Effector CD4-positive, alpha-beta T cell (primary cell): ENCODE measurements around the gene POT1.

ENCODE experiments used
- DNase-seq: peaks from one replicate; pipeline ENCODE4 v3.0.0-alpha.2; 2020

POT1 gene

DNA sequence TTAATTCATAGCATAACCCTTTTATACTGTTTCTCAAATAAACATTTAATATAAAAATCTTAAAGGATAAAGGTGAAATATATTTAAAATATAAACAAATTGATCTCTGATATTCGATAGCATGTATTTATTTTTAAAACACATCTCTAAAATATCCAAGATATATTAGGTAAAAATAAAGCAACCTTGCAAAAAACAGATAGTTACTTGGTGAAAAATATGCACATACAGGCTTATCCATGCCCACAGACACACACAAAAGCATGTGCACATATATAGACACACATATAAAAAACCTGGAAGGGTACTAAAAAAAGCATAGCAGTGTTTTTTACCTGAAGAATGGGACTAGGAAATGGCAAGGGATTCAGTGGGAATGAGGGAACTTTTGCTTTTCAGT is 19.8 kb downstream of the POT1 start:
- no peak for DNase-seq

DNA sequence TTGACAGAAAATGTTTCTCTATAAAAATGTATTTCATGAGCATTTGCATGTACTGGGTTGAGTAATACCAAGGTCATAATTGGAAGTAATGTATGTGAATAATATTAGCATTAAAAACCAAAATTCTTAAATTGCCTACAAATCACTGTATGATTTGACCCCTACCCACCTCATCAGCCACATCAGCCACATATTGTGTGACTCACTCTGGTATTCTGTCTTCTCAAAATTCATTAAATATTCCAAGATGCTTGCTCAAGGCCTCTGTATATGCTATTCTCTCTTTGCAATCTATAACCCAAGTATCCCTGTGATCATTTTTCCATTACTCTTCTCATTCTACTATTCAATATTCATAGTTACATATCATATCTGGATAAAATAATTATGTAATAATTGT is 21.4 kb downstream of the POT1 start:
- DNase-seq, result no peak

DNA sequence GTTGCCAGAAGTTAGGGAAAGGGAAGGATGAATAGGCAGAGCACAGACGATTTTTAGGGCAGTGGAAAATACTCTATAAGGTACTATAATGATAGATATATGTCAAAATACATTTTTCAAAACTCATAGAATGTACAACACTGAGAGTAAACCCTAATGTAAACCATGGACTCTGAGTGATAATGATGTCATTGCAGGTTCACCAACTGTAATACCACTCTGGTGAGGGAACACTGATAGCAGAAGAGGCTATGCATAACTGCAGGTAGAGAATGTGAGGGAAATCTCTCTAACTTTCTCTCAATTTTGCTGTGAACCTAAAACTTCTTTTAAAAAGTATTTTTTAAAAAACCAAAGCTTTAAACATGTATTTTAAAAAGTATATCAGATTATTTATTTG is 22.1 kb downstream of the POT1 start:
- DNase-seq, result no peak

DNA sequence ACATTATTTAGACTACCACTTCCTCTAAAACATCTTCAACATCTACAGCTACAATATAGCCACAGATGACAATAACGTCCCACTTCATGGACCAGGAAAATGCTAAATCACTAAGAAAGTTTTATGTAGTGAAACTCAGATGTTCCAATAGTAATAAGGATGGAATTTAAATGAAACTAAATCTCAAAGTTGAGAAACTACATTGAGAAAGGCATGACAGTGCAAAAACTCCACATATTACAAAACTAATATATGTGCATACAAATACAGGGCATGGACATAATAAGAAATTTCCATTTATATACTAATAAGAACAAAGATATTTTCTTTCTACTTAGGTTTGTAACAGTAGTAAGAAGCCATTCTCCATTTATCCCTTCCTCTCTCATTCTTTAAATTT is 31.1 kb downstream of the POT1 start:
- DNase-seq, result no peak

DNA sequence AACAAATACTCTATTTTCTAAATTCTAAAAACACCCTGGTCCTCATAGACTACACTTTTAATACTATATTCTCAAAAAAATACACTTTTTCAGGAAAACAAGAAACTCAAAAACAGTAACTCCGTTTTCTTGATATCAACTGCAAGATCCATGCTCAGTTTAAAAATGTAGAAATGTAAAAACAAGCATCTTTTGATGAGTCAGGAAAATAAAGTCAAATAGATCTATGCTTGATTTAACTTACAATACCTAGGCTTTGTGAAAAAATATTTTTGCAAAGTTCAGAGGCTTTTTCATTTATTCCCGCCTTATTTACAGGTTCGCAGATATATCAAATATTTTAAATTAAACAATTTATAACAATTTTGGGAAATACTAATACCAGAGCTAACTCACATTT is 33.6 kb downstream of the POT1 start:
- no peak for DNase-seq

DNA sequence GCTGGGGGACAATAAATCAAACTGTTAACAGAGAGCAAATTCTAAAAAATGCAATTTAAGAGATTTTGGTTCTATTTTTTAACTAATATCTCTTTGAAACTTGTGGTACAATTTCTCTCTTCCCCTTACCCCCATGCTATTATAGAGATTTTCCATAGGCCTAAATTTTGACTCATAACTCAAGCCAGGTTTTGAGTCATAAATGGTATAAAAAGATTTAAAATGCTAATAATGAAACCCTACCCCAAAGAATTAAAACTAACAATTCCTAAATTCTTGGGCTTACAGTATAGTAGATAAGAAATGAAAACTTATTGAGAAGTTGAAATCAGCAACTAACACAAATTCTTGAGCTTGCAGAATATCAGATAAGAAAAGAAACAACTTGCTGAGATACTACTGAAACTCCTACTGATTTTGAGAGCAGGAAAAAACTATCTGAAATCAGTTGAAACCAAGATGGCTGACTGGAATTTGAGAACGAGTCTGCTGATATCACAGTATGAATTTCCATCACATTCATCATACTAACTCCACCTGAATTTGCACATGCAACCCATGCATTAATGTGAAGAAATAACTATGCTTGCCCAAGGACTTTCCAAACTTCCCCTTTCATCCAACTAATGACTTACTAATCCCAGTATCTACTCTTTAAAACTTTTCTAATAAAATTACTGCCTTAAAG is 36.3 kb downstream of the POT1 start:
- DNase-seq, result no peak

DNA sequence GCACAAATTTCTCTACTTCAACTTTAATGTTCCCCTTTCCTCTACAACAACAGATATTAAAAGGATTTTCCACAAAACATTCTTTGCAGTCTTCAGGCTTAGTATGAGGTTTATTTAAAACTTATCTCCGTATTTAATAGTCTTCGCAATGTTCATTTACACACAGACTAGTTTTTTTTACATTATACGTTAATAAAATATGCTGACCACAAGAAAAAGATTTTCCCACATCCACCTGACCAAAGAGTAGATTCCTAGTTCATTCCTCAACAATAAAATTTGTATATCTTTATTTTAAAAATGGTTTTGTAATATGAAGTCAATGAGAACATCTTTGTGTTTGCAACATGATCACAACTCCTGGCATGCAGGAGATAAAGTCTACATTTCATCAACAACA is 42.4 kb downstream of the POT1 start:
- no peak for DNase-seq

DNA sequence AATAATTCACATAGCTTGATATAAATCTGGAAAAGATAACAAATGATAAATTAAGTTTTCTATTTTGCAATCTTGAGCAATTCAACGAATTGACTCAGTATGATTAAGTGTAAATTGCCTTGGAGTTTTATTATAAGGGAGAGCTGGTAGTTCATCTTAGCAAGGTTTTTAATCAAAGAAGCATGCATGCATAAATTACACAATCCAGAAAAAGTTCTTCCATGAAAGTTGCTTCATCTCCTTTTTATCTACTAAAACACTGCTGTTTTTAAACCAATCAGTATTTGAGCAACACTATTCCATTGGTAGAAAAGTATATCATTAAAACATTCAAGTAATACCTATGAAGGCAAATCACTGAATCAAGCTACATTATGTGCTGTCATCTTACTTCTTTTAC is 47.6 kb downstream of the POT1 start:
- DNase-seq, result no peak

DNA sequence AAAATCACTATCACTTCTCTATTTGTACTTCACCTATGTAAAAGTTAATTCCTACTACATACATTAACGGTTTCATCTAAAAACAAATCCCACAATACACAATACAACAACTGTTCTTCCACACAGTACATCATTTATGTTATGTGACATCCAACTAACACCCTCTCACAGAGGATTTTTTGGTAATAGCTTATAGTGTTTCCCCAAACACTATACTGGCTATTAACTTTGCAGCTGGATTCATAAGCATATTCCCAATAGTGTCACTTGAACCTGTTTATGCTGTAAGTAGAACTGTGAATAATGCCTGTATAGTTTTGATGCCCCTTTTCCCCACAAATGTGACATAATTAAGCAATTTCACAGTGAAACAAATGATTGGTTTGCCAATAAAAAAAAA is 49.9 kb downstream of the POT1 start:
- DNase-seq, result no peak

DNA sequence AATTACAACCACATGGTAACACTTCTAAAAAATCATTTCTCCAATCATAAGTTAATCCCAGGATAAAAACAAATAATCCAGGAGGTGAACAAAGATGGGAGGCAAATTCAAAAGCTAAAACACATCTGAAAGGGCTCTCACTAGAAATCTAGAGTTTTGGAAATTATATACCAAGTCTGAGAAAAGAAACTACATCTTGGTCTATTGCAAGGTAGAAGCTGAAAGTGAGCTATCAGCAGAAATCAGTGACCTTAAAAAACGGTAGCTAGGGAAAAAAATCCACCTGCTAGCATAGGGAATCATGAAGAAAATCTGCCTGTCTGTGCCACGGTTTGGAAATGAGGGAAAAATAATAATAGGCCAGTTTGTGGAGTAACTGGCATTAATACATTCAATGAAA is 50.5 kb downstream of the POT1 start:
- DNase-seq, result no peak

DNA sequence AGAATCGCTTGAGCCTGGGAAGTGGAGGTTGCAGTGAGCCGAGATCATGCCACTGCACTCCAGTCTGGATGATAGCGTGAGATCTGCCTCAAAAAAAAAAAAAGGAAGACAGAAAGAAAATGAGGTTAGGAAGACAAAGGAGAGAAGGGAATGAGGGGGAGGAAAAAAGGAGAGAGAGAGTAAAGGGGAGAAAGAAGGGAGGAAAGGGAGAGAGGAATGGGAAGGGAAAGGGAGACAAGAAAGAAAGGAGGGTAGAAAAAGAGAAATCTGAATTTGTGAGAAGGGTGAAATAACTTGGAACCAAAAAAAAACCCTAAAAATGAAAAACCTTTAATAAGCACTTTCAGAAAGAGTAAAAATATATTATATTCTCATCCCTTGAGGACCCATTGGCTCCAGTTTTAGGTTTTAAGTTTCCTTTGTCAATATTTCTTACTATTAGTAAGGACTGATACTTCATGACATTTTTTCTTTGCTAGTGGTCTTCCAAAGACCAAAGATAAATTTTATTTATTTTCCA is 54.9 kb downstream of the POT1 start:
- DNase-seq, result no peak

DNA sequence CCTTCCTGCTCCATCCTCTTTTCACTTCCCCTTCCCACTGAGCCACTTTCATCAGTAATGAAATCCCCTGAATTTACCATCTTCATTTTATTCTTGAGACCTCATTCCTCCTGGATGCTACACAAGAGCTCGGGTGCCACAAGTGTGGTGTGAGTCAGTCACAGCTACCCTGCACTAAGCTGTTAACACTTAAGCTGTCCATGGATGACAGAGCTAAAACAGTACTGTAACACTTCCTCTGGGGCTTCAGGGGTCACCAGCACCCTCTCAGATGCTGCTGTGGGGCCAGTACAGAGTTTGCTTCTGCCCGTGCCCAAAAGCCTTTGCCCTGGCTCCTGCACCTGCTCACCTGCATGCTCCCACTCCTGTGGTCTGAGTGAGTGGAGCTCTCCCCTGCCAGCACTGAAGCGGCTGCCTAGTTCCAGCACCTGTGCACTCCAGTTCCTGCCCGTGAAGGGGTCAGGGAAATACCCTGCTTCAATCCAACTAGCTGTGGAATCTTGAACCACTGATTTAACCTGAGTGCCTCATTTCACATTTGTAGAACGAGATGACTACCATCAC is 71.9 kb downstream of the POT1 start:
- no peak for DNase-seq

DNA sequence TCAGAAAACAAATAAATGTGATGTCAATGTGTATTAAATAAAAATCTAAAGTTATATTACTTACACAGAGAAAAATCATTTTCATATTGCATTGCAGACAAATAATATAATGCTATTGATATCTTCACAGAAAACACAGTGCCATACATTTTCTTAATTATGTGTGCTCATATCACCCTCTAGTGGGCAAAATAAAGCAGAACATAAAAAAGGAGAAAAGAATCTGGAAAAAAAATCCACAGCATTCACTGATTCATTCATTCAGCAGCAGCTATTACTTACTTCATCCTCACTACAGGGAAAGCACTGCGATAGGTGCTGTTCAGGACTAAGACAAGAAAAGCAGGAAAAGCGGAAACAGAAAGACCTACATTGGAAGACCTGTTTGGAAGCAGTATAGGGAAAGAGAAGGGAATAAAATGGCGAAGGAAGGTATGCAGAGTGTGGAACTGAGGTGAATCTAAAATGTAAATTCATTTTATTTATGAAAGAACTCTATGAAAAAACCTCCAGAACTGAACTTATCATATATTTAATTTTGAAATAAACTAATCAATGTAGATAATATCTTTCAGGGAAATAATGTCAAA is 73.2 kb downstream of the POT1 start:
- DNase-seq, result no peak

DNA sequence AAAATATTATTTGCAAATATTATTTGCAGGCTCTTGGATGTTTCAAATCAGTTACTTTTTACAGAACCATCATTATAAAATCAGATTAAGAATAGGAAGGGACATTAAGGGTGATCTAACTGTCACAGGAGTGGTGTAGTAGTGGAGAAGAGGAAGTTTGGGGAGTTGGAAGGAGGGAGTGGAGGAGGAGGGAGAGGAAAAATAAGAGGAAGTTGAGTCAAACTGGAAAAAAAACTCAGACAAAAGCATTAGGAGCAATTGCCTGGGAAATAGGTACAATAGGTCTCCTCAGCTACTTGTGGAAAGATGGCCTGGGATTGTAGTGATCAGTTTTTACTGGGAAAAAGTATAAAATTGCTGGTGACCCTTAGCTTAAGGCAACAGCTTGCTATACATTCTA is 86.3 kb downstream of the POT1 start:
- no peak for DNase-seq

DNA sequence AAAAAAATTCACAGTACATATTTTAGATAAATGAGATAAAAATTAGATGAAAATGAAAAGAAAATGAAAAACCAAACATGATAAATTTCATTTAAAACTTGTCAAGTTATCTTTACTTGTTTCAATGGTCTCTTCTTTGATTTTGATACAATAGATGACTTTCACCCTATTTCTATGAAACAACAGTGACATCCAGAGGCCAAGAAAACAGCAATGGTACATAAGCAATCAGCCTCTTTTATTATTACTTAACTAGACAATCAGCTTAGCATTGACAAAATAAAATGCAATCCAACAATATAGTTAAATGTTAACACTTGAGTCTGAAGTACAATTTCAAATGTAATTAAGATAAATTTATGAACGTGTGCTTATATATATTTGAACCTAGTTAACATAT is 89.2 kb downstream of the POT1 start:
- DNase-seq, result no peak

DNA sequence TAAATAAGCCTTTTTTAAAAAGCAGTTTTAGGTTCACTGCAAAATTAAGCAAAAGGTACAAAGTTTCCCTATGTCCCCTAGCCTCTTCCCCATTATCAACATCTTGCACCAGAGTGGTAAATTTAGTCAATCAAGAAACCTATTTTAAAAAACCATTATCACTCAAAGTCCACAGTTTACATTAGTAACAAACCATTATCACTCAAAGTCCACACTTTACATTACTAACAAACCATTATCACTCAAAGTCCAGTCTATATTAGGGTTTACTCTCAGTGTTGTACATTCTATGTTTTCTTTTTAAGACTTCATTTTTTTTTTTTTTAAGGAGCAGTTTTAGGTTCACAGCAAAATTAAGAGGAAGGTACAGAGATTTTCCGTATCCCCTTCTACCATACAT is 89.9 kb downstream of the POT1 start:
- DNase-seq, result no peak

DNA sequence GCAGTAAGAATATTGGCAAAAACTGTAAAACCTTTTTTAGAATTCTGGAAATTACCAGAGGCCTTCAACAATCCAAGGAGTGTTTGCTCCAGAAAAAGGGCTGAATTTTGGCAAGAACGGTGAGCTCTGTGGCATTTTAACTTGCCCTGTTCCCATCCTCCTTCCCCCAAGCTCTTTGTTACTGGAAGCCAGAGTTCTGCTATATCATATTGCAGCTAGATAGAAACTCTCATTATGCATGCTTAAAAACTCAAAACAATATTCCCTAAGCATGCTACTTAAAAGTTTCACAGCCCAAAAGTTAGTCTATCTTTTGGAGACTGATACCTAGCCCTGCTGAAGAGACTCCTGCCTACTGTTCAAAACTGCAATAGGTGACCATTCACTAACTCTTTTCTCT is 93.5 kb downstream of the POT1 start:
- DNase-seq, result no peak

DNA sequence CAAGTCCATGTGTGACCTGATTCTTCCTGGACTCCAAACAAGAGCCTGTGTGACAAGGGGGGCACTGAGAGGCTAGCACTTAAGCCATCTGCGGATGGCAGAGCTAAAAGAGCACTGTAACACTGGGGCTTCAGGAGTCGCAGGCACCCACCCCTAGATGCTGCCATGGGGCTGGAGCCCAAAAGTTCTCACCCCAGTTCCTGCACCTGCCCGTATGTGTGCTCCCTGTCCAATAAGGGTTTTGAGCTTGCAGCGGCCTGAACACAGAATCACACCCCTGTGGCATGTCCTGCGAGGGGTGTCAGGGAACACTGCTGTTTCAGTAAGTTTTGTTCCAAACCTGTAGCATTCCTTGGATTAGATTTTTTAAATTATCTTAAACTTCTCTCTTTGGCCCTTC is 110.8 kb downstream of the POT1 start:
- DNase-seq, result no peak

DNA sequence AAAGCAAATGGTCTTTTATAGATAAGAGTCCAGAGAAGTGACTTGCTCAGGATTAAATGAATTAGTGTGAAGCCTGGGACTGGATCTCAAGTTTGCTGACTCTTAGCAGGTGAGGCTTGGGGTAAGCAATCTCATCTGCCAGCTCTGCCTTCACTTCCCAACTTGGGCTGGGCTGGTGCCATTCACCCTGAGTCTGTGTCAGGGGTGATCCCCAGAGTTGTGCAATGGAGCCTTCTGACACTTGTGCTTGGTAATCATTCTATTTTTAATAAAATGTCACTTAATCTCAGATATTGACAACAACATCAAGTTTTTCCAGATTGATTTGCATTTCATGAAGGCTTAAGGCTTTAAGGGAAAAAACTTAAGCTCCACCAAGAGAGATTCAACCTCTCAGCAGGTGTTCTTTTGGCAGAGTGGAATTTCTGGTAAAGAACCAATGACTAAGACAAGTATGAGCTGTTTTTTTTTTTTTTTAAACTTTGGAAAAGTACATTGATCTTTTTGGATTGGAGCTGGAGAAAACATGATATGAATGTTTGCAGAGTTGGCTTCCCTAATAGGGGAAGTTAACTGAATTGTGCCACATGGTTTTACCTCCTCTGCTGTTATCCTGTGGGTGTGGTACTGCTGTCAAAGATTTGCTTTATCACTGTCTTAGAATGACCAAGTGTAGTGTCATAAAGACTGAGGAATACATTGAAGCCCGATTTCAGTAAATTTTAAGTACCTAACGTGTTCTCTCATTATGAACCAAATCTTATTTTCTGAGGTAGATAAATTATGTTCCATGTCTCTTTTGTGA is 115.4 kb downstream of the POT1 start:
- no peak for DNase-seq

DNA sequence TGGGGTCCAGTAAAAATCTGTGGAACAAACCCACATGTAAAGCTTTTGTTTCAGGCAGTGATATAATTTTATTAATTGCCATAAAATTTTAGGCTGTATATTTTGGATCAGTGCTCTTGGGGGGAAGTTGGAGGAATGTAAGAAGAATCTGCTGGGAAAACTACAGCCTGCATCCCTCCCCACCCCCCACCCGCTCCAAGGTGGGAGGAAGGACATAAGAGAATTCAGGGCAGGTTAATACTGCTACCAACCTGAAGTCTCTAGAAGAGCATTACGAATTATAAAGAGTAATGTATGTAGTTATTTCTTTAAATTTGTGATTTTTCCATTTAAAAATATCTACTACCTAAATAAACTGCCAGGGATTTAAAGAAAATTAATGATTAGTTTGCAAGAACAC is 116.9 kb downstream of the POT1 start:
- no peak for DNase-seq

DNA sequence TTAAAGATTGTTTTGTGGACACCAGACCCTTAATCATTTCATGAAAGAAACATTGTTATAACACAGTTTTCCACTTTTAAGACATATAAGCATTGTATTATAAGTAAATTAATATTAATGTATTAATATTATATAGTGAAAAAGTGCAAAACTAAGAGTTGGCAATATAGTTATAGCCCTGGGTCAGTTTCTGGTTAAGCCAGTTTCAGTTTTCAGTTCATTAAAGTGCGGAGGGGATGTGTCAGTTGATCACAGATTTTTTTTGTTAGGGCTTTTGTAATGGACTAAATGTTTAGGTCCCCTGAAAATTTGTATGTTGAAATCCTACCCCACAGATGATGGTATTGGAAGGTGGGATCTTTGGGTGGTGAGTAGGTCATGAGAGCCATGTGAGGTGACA is 118.3 kb downstream of the POT1 start:
- DNase-seq, result no peak

DNA sequence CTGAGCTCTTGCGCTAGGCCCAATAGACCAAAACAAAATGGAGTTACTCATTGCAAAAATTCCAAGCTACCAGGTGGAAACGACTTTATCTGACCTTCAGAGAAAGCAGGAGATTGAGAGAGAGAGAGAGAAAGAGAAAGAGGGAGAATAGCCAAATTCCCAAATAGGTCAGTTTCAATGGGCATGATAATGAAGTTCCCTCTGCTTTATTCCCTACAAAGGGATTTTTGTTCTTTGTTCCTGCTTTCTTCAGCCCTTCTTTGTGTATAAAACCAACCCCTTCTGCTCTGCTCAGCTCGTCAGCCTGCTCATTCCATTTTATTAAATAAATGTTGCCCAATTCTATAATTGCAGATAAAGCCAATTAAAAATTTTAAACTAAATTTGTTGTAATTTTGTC is 119.0 kb downstream of the POT1 start:
- no peak for DNase-seq

DNA sequence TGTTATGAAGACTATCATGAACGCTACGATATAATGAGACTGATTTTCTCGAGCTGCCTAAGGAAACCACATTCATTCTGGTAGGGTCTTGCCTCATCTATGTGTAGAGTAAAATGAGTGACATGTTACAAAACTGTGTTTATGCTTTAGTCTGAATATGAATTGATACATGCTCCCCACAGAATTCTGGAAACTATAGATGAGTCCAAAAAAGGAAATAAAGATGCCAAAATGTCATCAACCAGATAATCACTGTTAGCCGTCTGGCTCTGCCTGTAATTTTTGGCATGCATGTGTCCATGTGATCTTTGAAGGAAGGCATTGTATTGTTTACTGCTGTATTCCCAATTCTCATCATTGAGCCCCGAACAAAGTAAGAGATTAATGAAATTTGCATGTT is 121.4 kb downstream of the POT1 start:
- DNase-seq, result no peak
